HFF-Myc (cell line): ENCODE measurements around the gene PIEZO2.

Source experiments
- DNase-seq: peaks from one replicate; pipeline ENCODE4 v3.0.0-alpha.2; 2011; ENCODE audit warnings: low read depth; ENCODE audit errors: extremely low read depth
- H3K4me3 ChIP-seq: replicated peaks from 2 replicates; pipeline ENCODE4 v1.5.1; 2011; ENCODE audit warnings: low read depth, mild to moderate bottlenecking, control low read depth, low read length
- CTCF ChIP-seq: IDR thresholded peaks from 2 replicates; pipeline ENCODE4 v1.5.1; 2012; ENCODE audit warnings: mild to moderate bottlenecking, low read depth, low read length, control low read depth; ENCODE audit errors: missing control alignments

The PIEZO2 gene

GRCh38 chr18:11162462-11162861 lies 13.1 kb upstream of the PIEZO2 start:
- no peak for TF ChIP-seq CTCF
- no peak for DNase-seq
- no peak overlapping the region for H3K4me3 ChIP-seq

DNA sequence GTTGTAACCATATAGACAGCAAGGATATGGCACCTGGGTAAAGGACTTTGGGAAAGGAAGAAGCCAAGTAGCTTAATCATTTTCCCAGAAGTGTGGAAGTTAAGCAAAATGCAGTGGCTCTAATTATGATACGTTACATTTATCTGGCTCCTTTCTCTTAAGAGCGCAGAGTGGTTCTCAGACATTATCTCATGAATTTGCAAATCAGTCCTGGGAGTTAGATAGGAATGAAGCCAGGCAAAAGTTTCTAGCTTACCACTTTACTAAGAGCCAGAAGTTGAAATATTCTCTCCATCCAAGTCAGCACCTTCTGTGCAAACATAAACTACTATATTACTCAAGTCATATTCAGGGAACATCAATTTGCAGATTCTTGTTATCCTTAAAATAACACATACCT lies 10.9 kb upstream of the PIEZO2 start:
- no peak overlapping the region for H3K4me3 ChIP-seq
- TF ChIP-seq CTCF, result no peak
- no peak for DNase-seq

- no peak for TF ChIP-seq CTCF
- no peak for DNase-seq
- no peak overlapping the region for H3K4me3 ChIP-seq
Observed at GRCh38 chr18:11159844-11160243, 10.5 kb upstream of the PIEZO2 start.

DNA sequence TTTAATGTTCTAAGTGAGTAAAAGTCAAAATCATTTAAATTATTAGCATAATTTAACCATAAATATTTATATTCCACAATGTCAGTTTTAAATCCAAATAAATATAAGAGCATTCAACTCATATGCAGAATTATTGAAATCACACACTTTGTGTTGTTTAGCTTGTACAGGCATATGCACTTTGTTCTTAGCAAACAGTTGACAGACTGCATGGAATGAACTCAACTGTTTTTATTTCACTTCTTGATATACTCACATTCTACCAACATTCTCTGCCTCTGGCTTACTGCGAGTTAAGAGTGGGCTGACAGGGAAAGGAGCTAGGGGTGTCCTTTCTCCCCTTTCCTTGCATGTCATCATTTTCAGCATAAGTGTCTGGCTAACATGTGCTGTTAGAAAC lies 7.6 kb upstream of the PIEZO2 start:
- H3K4me3 ChIP-seq, result no peak overlapping the region
- no peak for TF ChIP-seq CTCF
- no peak for DNase-seq

DNA sequence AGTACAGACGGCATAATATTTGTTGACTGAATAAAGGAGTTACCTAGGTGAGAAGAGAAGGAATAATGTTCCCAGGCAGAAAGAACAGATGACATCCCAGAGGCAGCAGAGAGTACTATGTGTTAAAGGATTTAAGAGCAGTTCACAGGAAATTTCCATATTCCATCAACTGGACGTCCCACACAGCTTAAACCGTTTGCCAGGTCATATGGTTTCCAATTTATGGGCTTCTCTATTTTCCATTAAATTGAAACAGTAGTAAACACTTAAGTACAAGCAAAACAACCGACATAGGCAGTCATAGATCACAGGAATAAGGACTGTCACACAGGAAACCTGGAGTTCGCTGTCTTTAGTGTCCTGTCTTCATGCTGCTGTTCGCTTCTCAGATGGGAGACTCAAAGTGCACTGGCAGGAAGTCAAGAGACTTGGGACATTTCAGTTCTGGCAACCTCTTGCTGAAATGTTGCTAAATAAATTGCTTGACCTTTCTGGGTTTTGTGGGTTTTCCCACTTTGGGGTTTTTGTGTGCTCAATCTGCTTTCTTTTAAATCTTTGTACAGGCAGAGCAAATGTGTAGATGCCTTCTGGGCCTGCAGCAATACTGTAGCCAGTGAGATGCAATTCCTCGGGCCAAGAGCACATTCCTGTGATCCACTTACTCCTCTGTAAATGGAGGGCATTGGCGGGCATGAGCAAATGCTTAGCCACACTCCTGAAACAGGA lies 5.8 kb upstream of the PIEZO2 start:
- no peak for DNase-seq
- no peak for TF ChIP-seq CTCF
- no peak overlapping the region for H3K4me3 ChIP-seq

- peak; percentile 37 for TF ChIP-seq CTCF
- no peak overlapping the region for H3K4me3 ChIP-seq
- DNase-seq, result no peak
Observed at GRCh38 chr18:11154368-11154989, 5.1 kb upstream of the PIEZO2 start.

GRCh38 chr18:11153097-11153496 lies 3.7 kb upstream of the PIEZO2 start:
- no peak for DNase-seq
- H3K4me3 ChIP-seq, result no peak overlapping the region
- TF ChIP-seq CTCF, result no peak
